K562 (cell line): ENCODE results near the gene CTXND1. TPM values are rescaled to one million over a fixed set of nuclear protein-coding genes. Genes with fewer than 3 reads are reported as not detected.

ENCODE experiments used
- FOXP1 ChIP-seq: sonication (generic); formaldehyde crosslinking; IDR thresholded peaks from 2 replicates; pipeline ENCODE4 v1.8.0; 2022; ENCODE audit warnings: mild to moderate bottlenecking, missing genetic modification reagents
- MAX ChIP-seq: sonication (generic); formaldehyde crosslinking; IDR thresholded peaks from 2 replicates; pipeline ENCODE4 v1.9.0; 2022; ENCODE audit warnings: mild to moderate bottlenecking, missing genetic modification reagents
- SFPQ ChIP-seq: fragments of 200-400 bp; formaldehyde crosslinking; IDR thresholded peaks from 2 replicates; pipeline ENCODE4 v1.6.1; 2017; ENCODE audit warnings: mild to moderate bottlenecking, low read depth, low read length, moderate library complexity
- SMARCB1 ChIP-seq: IDR thresholded peaks from 2 replicates; pipeline ENCODE4 v1.6.1; 2011; ENCODE audit warnings: improper control_type of control experiment, low read depth; ENCODE audit not compliant: insufficient read length
- TARDBP ChIP-seq: fragments of 450-650 bp; IDR thresholded peaks from 2 replicates; pipeline ENCODE4 v1.6.1; 2016
- ZNF143 ChIP-seq: sonication (generic); formaldehyde crosslinking; IDR thresholded peaks from 2 replicates; pipeline ENCODE4 v1.9.0; 2022; ENCODE audit warnings: mild to moderate bottlenecking, missing genetic modification reagents
- ZNF766 ChIP-seq: fragments of 200-800 bp; sonication (Bioruptor generic); conservative IDR thresholded peaks from 2 replicates; pipeline ENCODE4 v1.6.1; 2016; ENCODE audit warnings: missing genetic modification characterization, missing compliant biosample characterization
- polyA plus RNA-seq, 8 experiments: library from polyadenylated mRNA; depleted of rRNA in 4 of 8; stranded (reverse) in 5 of 8; unstranded in 3 of 8; fragments of >200 nt; fragmentation: Nextera tagmentation in 2 of 8; fragmentation: Illumina TruSeq in 1 of 8; extraction: Ambion mirVana in 2 of 8; extraction: Trizol in 1 of 8; gene quantifications; 2 replicates each; pipeline versions ENCODE4 v1.2.1 to v1.2.3, GENCODE V29; 2011 to 2014; ENCODE audit warnings: inconsistent platforms in 1 of 8, missing spikeins in 1 of 8
- total RNA-seq, 7 experiments: library from RNA; depleted of rRNA in 6 of 7; stranded (reverse); fragments of >200 nt in 6 of 7; fragmentation: Illumina TruSeq in 2 of 7; extraction: Trizol in 2 of 7; gene quantifications; 2 replicates each; pipeline versions ENCODE4 v1.2.1 to v1.2.3, GENCODE V29; 2011 to 2021; ENCODE audit warnings: low replicate concordance in 1 of 7
- TF ChIP-seq, protein P1 (sequence below): fragments of 250-450 bp; sonication (Bioruptor Pico); IDR thresholded peaks from 2 replicates; pipeline ENCODE4 v1.4.0; 2020
- TF ChIP-seq, protein P2 (sequence below): sonication (generic); formaldehyde crosslinking; IDR thresholded peaks from 2 replicates; pipeline ENCODE4 v1.8.0; 2022; ENCODE audit warnings: mild to moderate bottlenecking, missing genetic modification reagents

Gene CTXND1
- total and polyA plus RNA-seq, 9 of the 15 experiments (the other 6 are each of a cell fraction or from before 2014, with no cell fraction given): 0.04 TPM; not detected in 7

- TF ChIP-seq ZNF766: peak; percentile 80
- TF ChIP-seq MAX (CRISPR knock-in tag): peak; percentile 96
- no peak for TF ChIP-seq ZNF143
- no peak for TF ChIP-seq SFPQ
- TF ChIP-seq, protein P1, sequence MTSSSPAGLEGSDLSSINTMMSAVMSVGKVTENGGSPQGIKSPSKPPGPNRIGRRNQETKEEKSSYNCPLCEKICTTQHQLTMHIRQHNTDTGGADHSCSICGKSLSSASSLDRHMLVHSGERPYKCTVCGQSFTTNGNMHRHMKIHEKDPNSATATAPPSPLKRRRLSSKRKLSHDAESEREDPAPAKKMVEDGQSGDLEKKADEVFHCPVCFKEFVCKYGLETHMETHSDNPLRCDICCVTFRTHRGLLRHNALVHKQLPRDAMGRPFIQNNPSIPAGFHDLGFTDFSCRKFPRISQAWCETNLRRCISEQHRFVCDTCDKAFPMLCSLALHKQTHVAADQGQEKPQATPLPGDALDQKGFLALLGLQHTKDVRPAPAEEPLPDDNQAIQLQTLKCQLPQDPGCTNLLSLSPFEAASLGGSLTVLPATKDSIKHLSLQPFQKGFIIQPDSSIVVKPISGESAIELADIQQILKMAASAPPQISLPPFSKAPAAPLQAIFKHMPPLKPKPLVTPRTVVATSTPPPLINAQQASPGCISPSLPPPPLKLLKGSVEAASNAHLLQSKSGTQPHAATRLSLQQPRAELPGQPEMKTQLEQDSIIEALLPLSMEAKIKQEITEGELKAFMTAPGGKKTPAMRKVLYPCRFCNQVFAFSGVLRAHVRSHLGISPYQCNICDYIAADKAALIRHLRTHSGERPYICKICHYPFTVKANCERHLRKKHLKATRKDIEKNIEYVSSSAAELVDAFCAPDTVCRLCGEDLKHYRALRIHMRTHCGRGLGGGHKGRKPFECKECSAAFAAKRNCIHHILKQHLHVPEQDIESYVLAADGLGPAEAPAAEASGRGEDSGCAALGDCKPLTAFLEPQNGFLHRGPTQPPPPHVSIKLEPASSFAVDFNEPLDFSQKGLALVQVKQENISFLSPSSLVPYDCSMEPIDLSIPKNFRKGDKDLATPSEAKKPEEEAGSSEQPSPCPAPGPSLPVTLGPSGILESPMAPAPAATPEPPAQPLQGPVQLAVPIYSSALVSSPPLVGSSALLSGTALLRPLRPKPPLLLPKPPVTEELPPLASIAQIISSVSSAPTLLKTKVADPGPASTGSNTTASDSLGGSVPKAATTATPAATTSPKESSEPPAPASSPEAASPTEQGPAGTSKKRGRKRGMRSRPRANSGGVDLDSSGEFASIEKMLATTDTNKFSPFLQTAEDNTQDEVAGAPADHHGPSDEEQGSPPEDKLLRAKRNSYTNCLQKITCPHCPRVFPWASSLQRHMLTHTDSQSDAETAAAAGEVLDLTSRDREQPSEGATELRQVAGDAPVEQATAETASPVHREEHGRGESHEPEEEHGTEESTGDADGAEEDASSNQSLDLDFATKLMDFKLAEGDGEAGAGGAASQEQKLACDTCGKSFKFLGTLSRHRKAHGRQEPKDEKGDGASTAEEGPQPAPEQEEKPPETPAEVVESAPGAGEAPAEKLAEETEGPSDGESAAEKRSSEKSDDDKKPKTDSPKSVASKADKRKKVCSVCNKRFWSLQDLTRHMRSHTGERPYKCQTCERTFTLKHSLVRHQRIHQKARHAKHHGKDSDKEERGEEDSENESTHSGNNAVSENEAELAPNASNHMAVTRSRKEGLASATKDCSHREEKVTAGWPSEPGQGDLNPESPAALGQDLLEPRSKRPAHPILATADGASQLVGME (CRISPR knock-in tag): peak; percentile 89
- TF ChIP-seq FOXP1 (CRISPR knock-in tag): no peak
- TF ChIP-seq, protein P2, sequence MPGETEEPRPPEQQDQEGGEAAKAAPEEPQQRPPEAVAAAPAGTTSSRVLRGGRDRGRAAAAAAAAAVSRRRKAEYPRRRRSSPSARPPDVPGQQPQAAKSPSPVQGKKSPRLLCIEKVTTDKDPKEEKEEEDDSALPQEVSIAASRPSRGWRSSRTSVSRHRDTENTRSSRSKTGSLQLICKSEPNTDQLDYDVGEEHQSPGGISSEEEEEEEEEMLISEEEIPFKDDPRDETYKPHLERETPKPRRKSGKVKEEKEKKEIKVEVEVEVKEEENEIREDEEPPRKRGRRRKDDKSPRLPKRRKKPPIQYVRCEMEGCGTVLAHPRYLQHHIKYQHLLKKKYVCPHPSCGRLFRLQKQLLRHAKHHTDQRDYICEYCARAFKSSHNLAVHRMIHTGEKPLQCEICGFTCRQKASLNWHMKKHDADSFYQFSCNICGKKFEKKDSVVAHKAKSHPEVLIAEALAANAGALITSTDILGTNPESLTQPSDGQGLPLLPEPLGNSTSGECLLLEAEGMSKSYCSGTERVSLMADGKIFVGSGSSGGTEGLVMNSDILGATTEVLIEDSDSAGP (CRISPR knock-in tag): no peak
- TF ChIP-seq TARDBP: no peak
- no peak for TF ChIP-seq SMARCB1
- TF ChIP-seq, all 486 proteins: peak for 145
Observed at GRCh38 chr15:80160570-80161156, 91.3 kb downstream of the CTXND1 start (continued).
